Epithelial cell of prostate (primary cell): ENCODE measurements around the gene IRF6.

Experiments used
- DNase-seq: peaks from one replicate; pipeline ENCODE4 v3.0.0-alpha.2; 2011; ENCODE audit warnings: low read depth, low spot score
- H3K27ac ChIP-seq: fragments of 450-650 bp; 2 replicates; pipeline ENCODE4 v1.5.1; 2017; ENCODE audit warnings: mild to moderate bottlenecking

The IRF6 gene

DNA sequence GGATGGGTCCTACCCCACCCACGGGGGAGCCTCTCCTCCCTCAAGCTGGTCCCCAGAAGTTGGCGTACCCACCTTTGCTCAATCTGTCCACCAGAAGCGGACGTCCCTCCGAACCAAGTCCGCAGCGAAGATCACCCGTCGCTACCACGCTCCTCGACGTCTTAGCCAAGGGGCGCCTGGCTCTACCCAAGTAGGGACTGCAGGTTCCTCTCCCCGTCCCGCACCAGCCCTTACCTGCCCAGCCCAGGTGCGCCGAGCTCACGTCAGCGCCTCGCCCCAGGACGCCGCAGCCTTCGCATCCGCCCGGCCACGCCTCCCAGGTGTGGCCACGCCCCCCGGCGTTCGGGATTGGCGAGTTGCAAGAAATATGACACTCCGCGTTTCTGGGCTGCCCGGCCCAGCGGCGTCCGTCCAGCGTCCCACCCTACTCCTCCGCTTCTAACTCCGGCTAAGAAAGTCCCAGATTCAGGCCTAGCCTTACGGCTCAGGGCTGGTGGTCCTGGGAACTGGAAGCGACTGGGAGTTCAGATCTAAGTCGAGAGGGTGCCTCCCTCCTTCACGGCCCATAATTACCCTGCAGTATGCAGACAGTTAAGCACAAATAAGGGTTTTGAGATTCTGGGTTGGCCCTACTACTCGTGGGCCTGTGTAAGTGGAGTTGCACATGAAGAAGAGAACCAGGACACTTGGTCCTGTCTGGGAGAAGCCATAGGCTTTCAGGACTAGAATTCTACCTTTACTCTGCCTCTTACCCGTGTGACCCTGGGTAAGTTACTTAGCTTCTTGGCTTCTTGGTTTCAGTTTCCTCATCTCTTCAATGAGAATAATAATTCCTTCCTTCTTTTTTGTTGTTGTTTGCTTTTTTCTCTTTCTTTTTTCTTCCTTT is at the start of gene IRF6:
IRF6 (minus strand) TSS at position 268 of the 886 bp plus-strand sequence. CDS start 4,729 bp downstream, outside the sequence.
- H3K27ac ChIP-seq = peak within 1 kb of the TSS; percentile 95
- DNase-seq = no peak

DNA sequence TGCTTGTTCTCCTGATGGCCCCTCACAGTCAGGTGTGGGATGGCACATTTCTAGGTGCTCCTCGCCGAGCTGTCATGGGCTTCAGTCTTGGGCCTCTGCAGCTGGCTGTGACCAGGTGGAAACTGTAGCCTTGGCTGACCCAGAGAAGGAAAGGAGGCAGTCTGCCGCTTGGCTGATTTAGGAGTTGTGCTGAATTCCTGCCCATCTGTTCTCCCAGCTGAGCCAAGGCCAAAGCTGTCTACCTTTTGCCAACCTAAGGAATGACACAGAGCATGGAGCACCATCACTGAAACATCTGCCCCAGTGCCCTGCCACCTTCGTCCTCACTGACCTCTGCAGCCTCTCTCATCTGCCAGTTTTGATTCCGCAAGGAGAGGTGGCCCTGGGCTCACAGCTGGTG is 49.7 kb upstream of the IRF6 start:
- no peak overlapping the region for H3K27ac ChIP-seq
- DNase-seq = no peak

DNA sequence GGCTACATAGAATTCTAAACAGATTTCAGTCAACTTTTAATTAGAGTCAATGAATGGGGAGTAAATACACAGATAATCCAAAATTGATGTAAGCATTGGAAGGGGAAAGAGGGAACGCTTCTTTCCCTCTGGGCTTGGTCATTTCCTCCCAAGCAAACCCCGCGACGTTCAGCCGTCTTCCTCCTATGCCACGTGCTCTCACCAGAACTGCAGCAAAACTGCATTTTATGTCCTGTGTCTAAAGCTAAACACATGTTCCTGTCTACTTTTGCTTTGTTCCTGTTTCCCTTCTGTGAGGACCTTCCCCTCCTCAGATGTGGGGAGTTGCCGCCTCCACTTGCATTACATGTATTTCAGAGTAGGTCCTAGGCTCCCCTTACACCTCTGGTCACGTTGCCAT is 49.1 kb upstream of the IRF6 start:
- DNase-seq = no peak
- no peak overlapping the region for H3K27ac ChIP-seq

DNA sequence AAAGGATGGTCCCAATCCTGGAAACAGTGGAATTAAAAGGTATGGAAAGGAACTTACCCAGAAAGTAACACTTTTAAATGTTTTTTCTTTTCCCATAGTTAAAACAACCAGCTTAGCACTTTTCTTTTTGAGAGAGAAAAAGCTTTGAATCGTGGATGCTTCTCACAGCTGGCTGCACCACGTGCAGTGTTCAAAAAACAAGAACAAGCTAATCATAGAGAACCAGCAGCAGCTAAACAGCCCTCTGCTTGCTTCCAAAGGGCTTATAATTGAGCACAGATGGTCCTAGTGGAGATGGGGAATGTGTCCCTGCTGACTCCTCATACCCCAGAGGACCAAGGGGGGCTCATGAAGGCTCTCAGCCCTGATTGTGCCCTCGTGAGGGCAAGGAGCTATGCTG is 48.3 kb upstream of the IRF6 start:
- H3K27ac ChIP-seq = no peak overlapping the region
- DNase-seq = no peak

GRCh38 chr1:209853676-209854075 is 47.7 kb upstream of the IRF6 start:
- H3K27ac ChIP-seq = no peak overlapping the region

DNA sequence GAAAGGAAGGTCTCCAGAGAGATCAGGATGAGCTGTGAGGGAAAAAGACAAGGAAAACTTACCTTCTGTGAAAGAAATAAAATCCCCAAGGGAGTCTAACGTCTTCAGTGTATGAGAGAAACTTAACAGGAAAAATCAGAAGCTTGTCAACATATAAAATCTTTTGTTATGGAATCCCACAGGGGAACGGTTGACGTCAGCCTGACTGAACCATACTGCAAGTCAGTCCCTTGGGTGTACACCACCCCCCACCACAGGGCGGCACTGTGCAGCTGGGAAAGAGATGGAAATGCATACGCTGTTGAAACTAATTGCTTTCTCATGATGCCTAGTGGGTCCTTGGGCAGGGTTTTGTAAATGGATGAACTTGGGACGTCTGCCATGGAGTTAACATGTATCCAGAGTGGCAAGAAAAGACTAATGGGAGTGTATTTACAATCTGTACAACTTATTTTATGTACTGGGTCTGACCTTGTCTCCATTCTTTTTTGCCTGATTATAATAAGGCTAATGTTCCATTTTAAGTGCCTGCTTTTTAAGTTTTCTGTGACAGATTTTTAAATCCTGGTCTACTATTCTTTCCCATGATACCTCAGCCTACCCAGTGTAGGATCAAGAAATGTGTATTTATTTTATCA is 44.5 kb upstream of the IRF6 start:
- DNase-seq = no peak
- no peak overlapping the region for H3K27ac ChIP-seq

More at GRCh38 chr1:209853676-209854075, 47.7 kb upstream of the IRF6 start:
- no peak for DNase-seq

DNA sequence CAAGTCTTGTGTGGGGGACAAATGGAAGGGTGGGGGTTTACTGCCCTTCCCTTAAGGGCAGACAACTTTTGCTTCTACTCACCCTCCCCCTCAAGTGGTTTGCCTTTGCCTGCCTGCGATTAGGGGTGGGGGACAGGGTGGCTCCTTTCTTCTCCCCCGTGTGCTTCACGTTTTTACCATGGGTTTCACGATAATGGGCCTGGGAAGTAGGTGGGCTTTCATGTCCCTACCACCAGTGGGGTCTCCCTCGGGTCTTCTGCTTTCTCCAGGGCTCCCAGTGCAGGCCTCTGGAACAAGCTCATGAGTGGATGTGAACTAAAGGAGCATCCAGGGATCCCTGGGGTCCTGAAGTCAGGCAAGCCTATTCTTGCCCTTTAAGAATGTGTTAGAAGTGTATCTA is 43.4 kb upstream of the IRF6 start:
- H3K27ac ChIP-seq = no peak overlapping the region
- DNase-seq = no peak

GRCh38 chr1:209845408-209845725 is 39.4 kb upstream of the IRF6 start:
- no peak for DNase-seq
- H3K27ac ChIP-seq = no peak overlapping the region

DNA sequence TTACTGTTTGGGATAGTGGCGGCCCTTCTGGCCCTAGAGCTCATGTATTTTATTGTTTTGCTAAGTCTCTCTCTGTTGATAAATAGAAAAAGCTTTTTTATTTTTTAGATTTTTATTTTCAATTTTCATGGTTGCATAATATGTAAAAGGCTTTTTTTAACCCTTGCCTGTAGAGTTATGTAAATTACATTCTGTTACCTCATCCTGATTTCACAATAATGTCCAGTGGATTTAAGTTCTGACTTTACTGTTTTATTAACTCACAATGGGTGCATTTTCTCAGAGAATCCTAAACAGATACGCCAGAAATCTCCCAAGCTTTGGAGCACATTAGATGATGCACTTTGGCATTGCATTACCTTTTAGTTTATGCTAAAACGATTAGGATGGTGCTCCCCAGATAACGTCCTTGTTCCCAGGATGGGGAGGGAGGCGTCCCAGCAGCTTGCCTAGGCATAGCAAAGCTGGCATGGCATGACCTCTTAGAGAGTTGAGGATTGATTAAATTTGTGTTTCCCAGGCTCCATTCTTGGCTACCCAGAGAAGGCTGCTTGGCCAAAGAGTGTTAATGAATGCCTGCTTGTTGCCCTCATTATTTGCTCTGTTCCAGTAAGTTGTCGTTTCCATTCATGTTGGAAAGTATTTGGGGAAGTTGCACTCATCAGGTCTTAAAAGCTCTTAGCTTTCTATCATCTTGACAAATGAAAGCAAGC is 38.9 kb upstream of the IRF6 start:
- no peak overlapping the region for H3K27ac ChIP-seq
- DNase-seq = no peak

GRCh38 chr1:209840611-209841010 is 34.7 kb upstream of the IRF6 start:
- no peak for DNase-seq
- peak overlapping the region; percentile 90 for H3K27ac ChIP-seq

DNA sequence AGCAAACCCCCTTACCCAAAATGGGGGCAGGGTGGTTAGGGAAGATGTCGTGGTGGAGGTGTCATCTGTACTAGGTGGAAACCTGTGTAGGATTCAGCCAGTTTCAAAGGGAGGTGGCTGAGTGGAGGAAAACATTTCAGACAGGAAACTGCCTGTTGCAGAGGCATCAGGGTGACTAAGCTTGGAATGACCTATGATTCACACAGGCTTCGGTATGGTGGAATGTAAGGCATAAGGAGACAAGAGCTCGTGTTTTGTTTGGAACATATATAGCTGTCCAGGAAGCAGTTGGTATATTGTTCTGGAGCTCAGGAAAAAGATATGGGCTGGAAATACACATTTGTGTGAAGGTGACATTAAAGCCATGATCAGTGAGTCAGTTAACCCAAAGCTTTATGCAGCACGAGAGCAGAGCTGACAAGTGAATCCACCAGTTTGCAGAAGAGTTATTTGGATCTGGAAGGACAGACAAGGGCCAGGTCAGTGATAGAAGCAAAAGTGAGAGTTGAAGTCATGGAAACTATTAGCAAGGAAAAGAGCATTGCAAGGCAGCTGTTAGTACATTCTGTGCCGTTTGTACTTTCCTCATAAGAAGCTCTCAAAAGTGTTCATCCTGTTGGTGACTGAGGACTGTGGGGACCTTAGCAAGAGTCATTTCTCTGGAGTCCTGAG is 34.1 kb upstream of the IRF6 start:
- peak overlapping the region; percentile 90 for H3K27ac ChIP-seq

GRCh38 chr1:209838537-209838936 is 32.6 kb upstream of the IRF6 start:
- H3K27ac ChIP-seq = peak overlapping the region; percentile 90
- no peak for DNase-seq

More for the DNA sequence above, 34.1 kb upstream of the IRF6 start:
- DNase-seq = peak; percentile 86

- no peak overlapping the region for H3K27ac ChIP-seq
- DNase-seq = no peak
Observed at GRCh38 chr1:209837671-209838070, 31.7 kb upstream of the IRF6 start.

GRCh38 chr1:209835782-209836298 is 29.9 kb upstream of the IRF6 start:
- peak overlapping the region; percentile 33 for H3K27ac ChIP-seq
- DNase-seq = no peak

DNA sequence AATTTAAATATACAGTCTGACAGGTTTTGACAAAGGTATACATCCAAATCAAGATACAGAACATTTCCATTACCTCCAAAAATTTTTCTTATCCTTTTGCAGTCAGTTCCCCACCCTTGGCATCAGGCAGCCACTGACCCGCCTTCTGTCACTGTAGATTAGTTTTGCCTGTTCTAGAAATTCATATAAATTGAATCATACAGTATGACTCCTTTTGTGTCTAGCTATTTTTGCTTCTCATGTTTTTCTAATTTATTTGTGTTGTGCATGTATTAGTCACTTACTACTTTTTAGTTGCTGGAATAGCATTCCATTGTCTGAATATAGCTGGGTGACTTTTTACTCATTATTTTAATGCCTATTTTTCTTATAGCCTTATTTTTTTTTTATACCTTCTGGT is 25.7 kb upstream of the IRF6 start:
- DNase-seq = no peak
- H3K27ac ChIP-seq = peak overlapping the region; percentile 99

- peak overlapping the region; percentile 99 for H3K27ac ChIP-seq
- no peak for DNase-seq
Observed at GRCh38 chr1:209830722-209831121, 24.8 kb upstream of the IRF6 start.

- no peak for DNase-seq
- H3K27ac ChIP-seq = peak overlapping the region; percentile 99
Observed at GRCh38 chr1:209829716-209830115, 23.8 kb upstream of the IRF6 start.

GRCh38 chr1:209827384-209828262 is 21.7 kb upstream of the IRF6 start, which contains the start of gene UTP25:
TSS of gene UTP25 (plus strand) at chr1:209827972. CDS start at chr1:209828064, 92 bp downstream.
- no peak for DNase-seq
- peak within 1 kb of the TSS; percentile 99 for H3K27ac ChIP-seq
